Panc1 (cell line): ENCODE data around the gene CHST13.

Experiments used
- POLR2AphosphoS5 ChIP-seq: IDR thresholded peaks from 2 replicates; pipeline ENCODE4 v1.6.1; 2012; ENCODE audit warnings: mild to moderate bottlenecking, low read depth, low read length, moderate library complexity
- REST ChIP-seq, 2 experiments: IDR thresholded peaks; 2 replicates each; pipeline ENCODE4 v1.6.1; 2011 to 2012; ENCODE audit warnings: low read depth in 2 of 2, control low read depth in 1 of 2, low read length in 1 of 2, mild to moderate bottlenecking in 1 of 2, moderate library complexity in 1 of 2; ENCODE audit not compliant: insufficient read depth in 1 of 2
- TF ChIP-seq, protein P1 (sequence below): fragments of 450-650 bp; IDR thresholded peaks from 2 replicates; pipeline ENCODE4 v1.5.1; 2017; ENCODE audit warnings: mild to moderate bottlenecking

DNA sequence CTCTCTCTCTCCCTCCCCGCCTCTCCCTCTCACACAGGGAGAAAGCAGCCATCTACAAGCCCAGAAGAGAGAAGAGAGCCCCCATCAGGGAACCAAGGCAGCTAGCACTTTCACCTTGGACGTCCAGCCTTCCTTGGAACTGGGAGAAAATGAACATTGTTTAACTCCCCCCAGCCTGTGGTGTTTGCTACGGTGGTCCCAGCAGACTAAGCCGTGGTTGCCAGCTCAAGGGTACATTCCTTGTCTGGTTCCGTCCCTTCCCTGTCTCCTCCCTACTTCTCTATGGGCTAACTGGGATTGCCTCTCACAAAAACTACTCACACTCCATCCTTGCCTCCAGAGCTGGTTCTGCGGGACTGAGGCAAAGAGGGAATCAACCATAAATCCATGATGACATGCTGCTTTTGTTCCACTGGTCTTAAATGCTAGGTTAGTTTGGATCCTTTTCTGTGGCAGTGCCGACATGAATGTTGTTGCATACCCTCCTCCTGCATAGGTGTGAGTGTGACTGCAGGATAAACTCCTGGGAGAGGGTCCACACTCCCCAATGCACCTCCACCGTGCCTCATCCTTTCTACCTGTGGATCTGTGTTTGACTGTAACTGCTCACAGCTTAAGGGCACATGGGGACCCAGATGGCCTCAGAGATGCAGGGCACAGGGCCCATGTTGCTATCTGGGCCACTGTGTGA is 22.7 kb downstream of the CHST13 start:
- TF ChIP-seq, protein P1, sequence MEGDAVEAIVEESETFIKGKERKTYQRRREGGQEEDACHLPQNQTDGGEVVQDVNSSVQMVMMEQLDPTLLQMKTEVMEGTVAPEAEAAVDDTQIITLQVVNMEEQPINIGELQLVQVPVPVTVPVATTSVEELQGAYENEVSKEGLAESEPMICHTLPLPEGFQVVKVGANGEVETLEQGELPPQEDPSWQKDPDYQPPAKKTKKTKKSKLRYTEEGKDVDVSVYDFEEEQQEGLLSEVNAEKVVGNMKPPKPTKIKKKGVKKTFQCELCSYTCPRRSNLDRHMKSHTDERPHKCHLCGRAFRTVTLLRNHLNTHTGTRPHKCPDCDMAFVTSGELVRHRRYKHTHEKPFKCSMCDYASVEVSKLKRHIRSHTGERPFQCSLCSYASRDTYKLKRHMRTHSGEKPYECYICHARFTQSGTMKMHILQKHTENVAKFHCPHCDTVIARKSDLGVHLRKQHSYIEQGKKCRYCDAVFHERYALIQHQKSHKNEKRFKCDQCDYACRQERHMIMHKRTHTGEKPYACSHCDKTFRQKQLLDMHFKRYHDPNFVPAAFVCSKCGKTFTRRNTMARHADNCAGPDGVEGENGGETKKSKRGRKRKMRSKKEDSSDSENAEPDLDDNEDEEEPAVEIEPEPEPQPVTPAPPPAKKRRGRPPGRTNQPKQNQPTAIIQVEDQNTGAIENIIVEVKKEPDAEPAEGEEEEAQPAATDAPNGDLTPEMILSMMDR = no peak
- TF ChIP-seq POLR2AphosphoS5 (no peak), REST (IDR thresholded peaks at IDR 0.05; ENCODE audit: insufficient read depth in 1 of 2, low read depth in 2 of 2, low read length in 1 of 2) (no peak)
